ENCODE measurements around the gene HSD3B2. TPM values are rescaled to one million over a fixed set of nuclear protein-coding genes. Genes with fewer than 3 reads are reported as not detected.

Gene HSD3B2
- total and polyA plus RNA-seq, 2 experiments from 2014 or later = not detected

GRCh38 chr1:119422631-119423030 is 7.7 kb downstream of the HSD3B2 start:
- peaks cover 10% of the 10 kb centered on the region; the same call in 1 of the 2 replicates for H3K4me1 ChIP-seq (ENCODE audit: insufficient read depth)
- no peaks in the 10 kb centered on the region for H3K9me3 Mint-ChIP-seq
- H3K27ac ChIP-seq (ENCODE audit: low read depth) = no peak overlapping the region
- H3K27me3 ChIP-seq (ENCODE audit: insufficient read depth) = no peaks in the 10 kb centered on the region
- H3K4me3 Mint-ChIP-seq = no peak overlapping the region
- ATAC-seq = no peak
- H3K4me1 Mint-ChIP-seq = peaks cover 9% of the 10 kb centered on the region
- no peaks in the 10 kb centered on the region for H4K20me1 ChIP-seq (replicated peaks; ENCODE audit: insufficient read depth)
- no peaks in the 10 kb centered on the region for H3F3A ChIP-seq (replicated peaks; ENCODE audit: low read depth)
- no peaks in the 10 kb centered on the region for H3K36me3 ChIP-seq (ENCODE audit: insufficient read depth)
- H3K36me3 Mint-ChIP-seq (ENCODE audit: low read depth) = no peaks in the 10 kb centered on the region
- H3K9me2 ChIP-seq (ENCODE audit: insufficient read depth) = no peaks in the 10 kb centered on the region
- H3K4me3 ChIP-seq = no peak overlapping the region
- DNase-seq (ENCODE audit: low spot score) = no peak
- H3K27ac Mint-ChIP-seq = no peak overlapping the region
- no peaks in the 10 kb centered on the region for H3K79me2 ChIP-seq (replicated peaks; ENCODE audit: insufficient read depth)
- H3K27me3 Mint-ChIP-seq (ENCODE audit: insufficient read depth, low read depth, poor library complexity) = peaks cover 12% of the 10 kb centered on the region
- TF ChIP-seq JUNB (IDR thresholded peaks at IDR 0.05; ENCODE audit: unreplicated experiment) = no peak
- no peak for TF ChIP-seq ZNF462 (CRISPR knock-in tag; IDR thresholded peaks at IDR 0.05)
- no peak for TF ChIP-seq STAT1 (IDR thresholded peaks at IDR 0.05; ENCODE audit: unreplicated experiment)
- no peak for TF ChIP-seq REST (IDR thresholded peaks at IDR 0.05; ENCODE audit: unreplicated experiment)
- no peak overlapping the region for H3K4me2 ChIP-seq
- no peak overlapping the region for H2AFZ ChIP-seq
